Liver (tissue), 9 donors: ENCODE data around the gene FGFR4. TPM values are rescaled to one million over a fixed set of nuclear protein-coding genes. Genes with fewer than 3 reads are reported as not detected.

ENCODE experiments used
- DNase-seq: peaks from one replicate; pipeline ENCODE4 v3.0.0-alpha.2; 2017; ENCODE audit warnings: low spot score
- H3K27ac ChIP-seq, 2 donors: one replicate each; pipeline ENCODE4 v1.7.0; 2013; ENCODE audit warnings: inconsistent platforms in 2 of 2, low read length in 2 of 2, control low read depth in 1 of 2, low read depth in 1 of 2, mild to moderate bottlenecking in 1 of 2
- H3K27me3 ChIP-seq, 4 donors: one replicate each; pipeline versions ENCODE4 v1.6.1 to v1.7.0; 2013; ENCODE audit warnings: low read length in 3 of 4, inconsistent platforms in 1 of 4, mild to moderate bottlenecking in 1 of 4, moderate library complexity in 1 of 4; ENCODE audit not compliant: control insufficient read depth in 4 of 4, insufficient read depth in 4 of 4
- H3K36me3 ChIP-seq, 4 donors: one replicate each; pipeline versions ENCODE4 v1.6.1 to v1.7.0; 2013; ENCODE audit warnings: low read length in 3 of 4, mild to moderate bottlenecking in 3 of 4, low read depth in 1 of 4, moderate library complexity in 1 of 4; ENCODE audit not compliant: control insufficient read depth in 4 of 4, insufficient read depth in 3 of 4
- H3K4me1 ChIP-seq, 4 donors: one replicate each; pipeline versions ENCODE4 v1.6.1 to v1.7.0; 2013; ENCODE audit warnings: low read length in 3 of 4, mild to moderate bottlenecking in 3 of 4, moderate library complexity in 1 of 4; ENCODE audit not compliant: control insufficient read depth in 4 of 4, insufficient read depth in 4 of 4
- H3K4me3 ChIP-seq, 3 donors: one replicate each; pipeline versions ENCODE4 v1.6.1 to v1.7.0; 2013; ENCODE audit warnings: low read length in 3 of 3, control low read depth in 1 of 3, low read depth in 1 of 3, mild to moderate bottlenecking in 1 of 3
- H3K9ac ChIP-seq, 2 donors: one replicate each; pipeline ENCODE4 v1.7.0; 2013; ENCODE audit warnings: low read length in 2 of 2, mild to moderate bottlenecking in 2 of 2, moderate library complexity in 2 of 2, control low read depth in 1 of 2, low read depth in 1 of 2
- H3K9me3 ChIP-seq, 4 donors: one replicate each; pipeline versions ENCODE4 v1.6.1 to v1.7.0; 2013; ENCODE audit warnings: low read length in 3 of 4; ENCODE audit not compliant: control insufficient read depth in 4 of 4
- EGR1 ChIP-seq, 2 donors: IDR thresholded peaks; 2 replicates each; pipeline ENCODE4 v1.6.1; 2016 to 2018; ENCODE audit warnings: antibody characterized with exemption in 2 of 2, low read depth in 2 of 2
- FOXA1 ChIP-seq: IDR thresholded peaks from 2 replicates; pipeline ENCODE4 v1.6.1; 2016; ENCODE audit warnings: antibody characterized with exemption
- FOXA2 ChIP-seq: IDR thresholded peaks from 2 replicates; pipeline ENCODE4 v1.6.1; 2016; ENCODE audit warnings: antibody characterized with exemption
- GABPA ChIP-seq, 2 donors: IDR thresholded peaks in 1 of 2; conservative IDR thresholded peaks in 1 of 2; 2 replicates each; pipeline ENCODE4 v1.6.1; 2016; ENCODE audit warnings: antibody characterized with exemption in 2 of 2, mild to moderate bottlenecking in 1 of 2, moderate library complexity in 1 of 2
- HNF4A ChIP-seq, 2 donors: conservative IDR thresholded peaks; 2 replicates each; pipeline ENCODE4 v1.6.1; 2016; ENCODE audit warnings: antibody characterized with exemption in 2 of 2, mild to moderate bottlenecking in 2 of 2
- HNF4G ChIP-seq: IDR thresholded peaks from 2 replicates; pipeline ENCODE4 v1.6.1; 2016; ENCODE audit warnings: antibody characterized with exemption
- JUND ChIP-seq, 2 donors: IDR thresholded peaks; 2 replicates each; pipeline ENCODE4 v1.6.1; 2016; ENCODE audit warnings: antibody characterized with exemption in 2 of 2
- MAX ChIP-seq: IDR thresholded peaks from 2 replicates; pipeline ENCODE4 v1.6.1; 2016; ENCODE audit warnings: antibody characterized with exemption
- NR2F2 ChIP-seq: IDR thresholded peaks from 2 replicates; pipeline ENCODE4 v1.6.1; 2016; ENCODE audit warnings: antibody characterized with exemption
- RAD21 ChIP-seq, 2 donors: IDR thresholded peaks; 2 replicates each; pipeline ENCODE4 v1.6.1; 2016; ENCODE audit warnings: antibody characterized with exemption in 2 of 2, mild to moderate bottlenecking in 2 of 2
- REST ChIP-seq: IDR thresholded peaks from 2 replicates; pipeline ENCODE4 v1.6.1; 2016; ENCODE audit warnings: antibody characterized with exemption, mild to moderate bottlenecking
- RXRA ChIP-seq, 2 donors: IDR thresholded peaks; 2 replicates each; pipeline ENCODE4 v1.6.1; 2017 to 2018; ENCODE audit warnings: antibody characterized with exemption in 2 of 2, mild to moderate bottlenecking in 1 of 2
- SP1 ChIP-seq: IDR thresholded peaks from 2 replicates; pipeline ENCODE4 v1.6.1; 2018; ENCODE audit warnings: antibody characterized with exemption, mild to moderate bottlenecking
- TAF1 ChIP-seq: conservative IDR thresholded peaks from 2 replicates; pipeline ENCODE4 v1.6.1; 2016; ENCODE audit warnings: antibody characterized with exemption, mild to moderate bottlenecking
- YY1 ChIP-seq: IDR thresholded peaks from 2 replicates; pipeline ENCODE4 v1.6.1; 2016; ENCODE audit warnings: antibody characterized with exemption, mild to moderate bottlenecking
- ZBTB33 ChIP-seq: IDR thresholded peaks from 2 replicates; pipeline ENCODE4 v1.6.1; 2016; ENCODE audit warnings: antibody characterized with exemption
- WGBS: extraction: QIAGEN DNeasy Blood & Tissue Kit; methylation state at CpG from one replicate; pipeline ENCODE4 v1.1.7; 2013; 5-methylcytosine and 5-hydroxymethylcytosine counted together
- polyA plus RNA-seq, 2 donors: library from polyadenylated mRNA; stranded (reverse) in 1 of 2; unstranded in 1 of 2; fragments of 200-250 nt in 1 of 2; fragments of >200 nt in 1 of 2; fragmentation: Nextera tagmentation in 1 of 2; extraction: Ambion mirVana in 1 of 2; gene quantifications; one replicate each; pipeline versions ENCODE4 v1.2.1 to v1.2.3, GENCODE V29; 2013 to 2015
- total RNA-seq, 2 donors: library from RNA; depleted of rRNA; stranded (reverse); fragments of >200 nt; gene quantifications; one replicate each; pipeline ENCODE4 v1.2.3, GENCODE V29; 2014
- TF ChIP-seq, protein P1 (sequence below): IDR thresholded peaks from 2 replicates; pipeline ENCODE4 v1.6.1; 2016; ENCODE audit warnings: antibody characterized with exemption
- TF ChIP-seq, protein P2 (sequence below): fragments of 150-350 bp; IDR thresholded peaks from 2 replicates; pipeline ENCODE4 v1.5.1; 2017; ENCODE audit warnings: improper control_type of control experiment, low read depth, low read length; ENCODE audit not compliant: missing input control
- donor health status: healthy.
- donor health status: healthy.
- donor health status: healthy.
- donor health status: healthy.
- donor health status: healthy.

FGFR4 gene
- total and polyA plus RNA-seq, 4 donors: 42.3 to 72.6 (median 56.3) TPM

GRCh38 chr5:177117441-177118045, 30.8 kb downstream of the FGFR4 start:
- no peaks in the 10 kb centered on the region for H3K9me3 ChIP-seq
- 98% methylated on average over 30 of the region's 30 CpGs for WGBS
- no peak overlapping the region for H3K27ac ChIP-seq
- peaks cover 3 to 19% (median 11%) of the 10 kb centered on the region in 4 donors for H3K4me1 ChIP-seq
- TF ChIP-seq TAF1 (no peak), NR2F2 (no peak), YY1 (no peak), JUND (IDR thresholded peaks at IDR 0.05) (no peak), SP1 (no peak), REST (no peak), HNF4G (no peak), FOXA1 (no peak), ZBTB33 (no peak), EGR1 (IDR thresholded peaks at IDR 0.05; ENCODE audit: low read depth in 2 of 2) (no peak), FOXA2 (no peak), HNF4A (conservative IDR thresholded peaks at IDR 0.05) (no peak), MAX (no peak), RXRA (IDR thresholded peaks at IDR 0.05) (no peak), RAD21 (IDR thresholded peaks at IDR 0.05) (no peak), GABPA (IDR thresholded peaks at IDR 0.05 in 1 of 2, conservative IDR thresholded peaks at IDR 0.05 in 1 of 2) (no peak)
- TF ChIP-seq, protein P1, sequence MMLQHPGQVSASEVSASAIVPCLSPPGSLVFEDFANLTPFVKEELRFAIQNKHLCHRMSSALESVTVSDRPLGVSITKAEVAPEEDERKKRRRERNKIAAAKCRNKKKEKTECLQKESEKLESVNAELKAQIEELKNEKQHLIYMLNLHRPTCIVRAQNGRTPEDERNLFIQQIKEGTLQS: no peak
- TF ChIP-seq, protein P2, sequence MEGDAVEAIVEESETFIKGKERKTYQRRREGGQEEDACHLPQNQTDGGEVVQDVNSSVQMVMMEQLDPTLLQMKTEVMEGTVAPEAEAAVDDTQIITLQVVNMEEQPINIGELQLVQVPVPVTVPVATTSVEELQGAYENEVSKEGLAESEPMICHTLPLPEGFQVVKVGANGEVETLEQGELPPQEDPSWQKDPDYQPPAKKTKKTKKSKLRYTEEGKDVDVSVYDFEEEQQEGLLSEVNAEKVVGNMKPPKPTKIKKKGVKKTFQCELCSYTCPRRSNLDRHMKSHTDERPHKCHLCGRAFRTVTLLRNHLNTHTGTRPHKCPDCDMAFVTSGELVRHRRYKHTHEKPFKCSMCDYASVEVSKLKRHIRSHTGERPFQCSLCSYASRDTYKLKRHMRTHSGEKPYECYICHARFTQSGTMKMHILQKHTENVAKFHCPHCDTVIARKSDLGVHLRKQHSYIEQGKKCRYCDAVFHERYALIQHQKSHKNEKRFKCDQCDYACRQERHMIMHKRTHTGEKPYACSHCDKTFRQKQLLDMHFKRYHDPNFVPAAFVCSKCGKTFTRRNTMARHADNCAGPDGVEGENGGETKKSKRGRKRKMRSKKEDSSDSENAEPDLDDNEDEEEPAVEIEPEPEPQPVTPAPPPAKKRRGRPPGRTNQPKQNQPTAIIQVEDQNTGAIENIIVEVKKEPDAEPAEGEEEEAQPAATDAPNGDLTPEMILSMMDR: no peak
- no peak overlapping the region for H3K4me3 ChIP-seq
- H3K9ac ChIP-seq: no peak overlapping the region
- no peaks in the 10 kb centered on the region for H3K27me3 ChIP-seq
- DNase-seq: no peak
- H3K36me3 ChIP-seq: no peaks in the 10 kb centered on the region
